ENCODE data around the gene WDR76. TPM values are rescaled to one million over a fixed set of nuclear protein-coding genes. Genes with fewer than 3 reads are reported as not detected.

The WDR76 gene
- total and polyA plus RNA-seq, 7 donors, result 0.34 to 0.88 (median 0.69) TPM

- TF ChIP-seq CTCF (IDR thresholded peaks at IDR 0.05), result no peak
- H3K4me1 ChIP-seq, result no peaks in the 10 kb centered on the region
- no peaks in the 10 kb centered on the region for H3K9me3 ChIP-seq
- intact Hi-C loops (cut with DNase I), result loop anchor here in 1 of 2 donors (10.0 kb wide), 1 partner anchor 187 kb away; no protein-coding TSS in a partner anchor
- H3K27ac ChIP-seq, result no peak overlapping the region
- no peaks in the 10 kb centered on the region for H3K27me3 ChIP-seq (ENCODE audit: insufficient read depth in 3 of 3, low read length in 2 of 3)
- ATAC-seq (no peak), DNase-seq (no peak)
- H3K36me3 ChIP-seq (ENCODE audit: insufficient read depth in 1 of 2, low read depth in 1 of 2), result no peaks in the 10 kb centered on the region
- WGBS, 3 donors, result 43 to 56% (median 47%) methylated on average over 4 of the region's 4 CpGs
- no peak overlapping the region for H3K4me3 ChIP-seq
These were observed 50.6 kb downstream of the WDR76 start for GRCh38 chr15:43877371-43877770.

- no peak for TF ChIP-seq CTCF (IDR thresholded peaks at IDR 0.05)
- Histone ChIP-seq H3K27ac (no peak overlapping the region), H3K4me1 (no peaks in the 10 kb centered on the region), H3K27me3 (ENCODE audit: insufficient read depth in 3 of 3, low read length in 2 of 3) (no peaks in the 10 kb centered on the region), H3K36me3 (ENCODE audit: insufficient read depth in 1 of 2, low read depth in 1 of 2) (no peaks in the 10 kb centered on the region), H3K4me3 (no peak overlapping the region), H3K9me3 (no peaks in the 10 kb centered on the region)
- intact Hi-C loops (cut with DNase I), result loop anchor here in 1 of 2 donors (10.0 kb wide), 1 partner anchor 186 kb away; no protein-coding TSS in a partner anchor
- ATAC-seq, result no peak
- DNase-seq, result no peak
- WGBS, 3 donors, result 91 to 96% (median 95%) methylated on average over 2 of the region's 2 CpGs
These were observed 51.6 kb downstream of the WDR76 start for GRCh38 chr15:43878446-43878845.

- intact Hi-C loops (cut with DNase I), result loop anchor here in 1 of 2 donors (10.0 kb wide), 2 partner anchors 185 to 335 kb away; no protein-coding TSS in a partner anchor
- no peak overlapping the region for H3K27ac ChIP-seq
- no peaks in the 10 kb centered on the region for H3K36me3 ChIP-seq (ENCODE audit: insufficient read depth in 1 of 2, low read depth in 1 of 2)
- H3K4me1 ChIP-seq, result no peaks in the 10 kb centered on the region
- no peak for DNase-seq
- no peak for TF ChIP-seq CTCF (IDR thresholded peaks at IDR 0.05)
- no peak for ATAC-seq
- no peaks in the 10 kb centered on the region for H3K9me3 ChIP-seq
- no peaks in the 10 kb centered on the region for H3K27me3 ChIP-seq (ENCODE audit: insufficient read depth in 3 of 3, low read length in 2 of 3)
- WGBS, 3 donors, result 84 to 87% (median 85%) methylated on average over 15 of the region's 15 CpGs
- H3K4me3 ChIP-seq, result no peak overlapping the region
These were observed 52.9 kb downstream of the WDR76 start for GRCh38 chr15:43879386-43880355.

GRCh38 chr15:43880406-43881194 is 53.8 kb downstream of the WDR76 start:
- Histone ChIP-seq H3K27ac (no peak overlapping the region), H3K27me3 (ENCODE audit: insufficient read depth in 3 of 3, low read length in 2 of 3) (no peaks in the 10 kb centered on the region), H3K4me1 (no peaks in the 10 kb centered on the region), H3K9me3 (no peaks in the 10 kb centered on the region), H3K4me3 (no peak overlapping the region), H3K36me3 (ENCODE audit: insufficient read depth in 1 of 2, low read depth in 1 of 2) (no peaks in the 10 kb centered on the region)
- TF ChIP-seq CTCF (IDR thresholded peaks at IDR 0.05), result no peak
- 92 to 95% (median 94%) methylated on average over 5 of the region's 5 CpGs for WGBS, 3 donors
- no peak for DNase-seq
- intact Hi-C loops (cut with DNase I), result loop anchor here in 1 of 2 donors (10.0 kb wide), 1 partner anchor 334 kb away; no protein-coding TSS in a partner anchor
- ATAC-seq, result no peak

Measured in psoas muscle (tissue), 8 donors.